NCI-H1417 (cell line): ENCODE measurements around the gene TBC1D25.
"Not testable (repeated sequence)": the region's sequence is repeated elsewhere in the genome, so short reads cannot be mapped to it uniquely, and the experiment has no call there.

ENCODE experiments used
- DNase-seq, 3 experiments: peaks; one replicate each; lab custom pipeline; 2025; lab: John Stamatoyannopoulos, UW

Gene TBC1D25

GRCh38 chrX:48516285-48516684, 23.2 kb upstream of the TBC1D25 start:
- DNase-seq, result no peak

GRCh38 chrX:48516987-48517386, 22.5 kb upstream of the TBC1D25 start:
- no peak for DNase-seq

GRCh38 chrX:48519481-48519880, 20.0 kb upstream of the TBC1D25 start:
- not testable (repeated sequence) for DNase-seq

- no peak for DNase-seq
Measured at GRCh38 chrX:48520455-48520854, 19.1 kb upstream of the TBC1D25 start.

- DNase-seq, result peak in 1 of 3 experiments; percentile 46
Measured at GRCh38 chrX:48520976-48521352, 18.6 kb upstream of the TBC1D25 start.

GRCh38 chrX:48521353-48522243, 17.9 kb upstream of the TBC1D25 start, which contains the start of gene EBP:
EBP (plus strand) TSS chrX:48521808; CDS start chrX:48523772, 1,964 bp downstream.
- DNase-seq, result peak; percentile 90 to 96 (median 94)

GRCh38 chrX:48522291-48522690, 17.2 kb upstream of the TBC1D25 start:
- no peak for DNase-seq

- DNase-seq, result no peak
Measured at GRCh38 chrX:48523682-48524081, 15.8 kb upstream of the TBC1D25 start.

- not testable (repeated sequence) for DNase-seq
Measured at GRCh38 chrX:48525853-48526252, 13.7 kb upstream of the TBC1D25 start.

GRCh38 chrX:48530736-48531135, 8.8 kb upstream of the TBC1D25 start:
- no peak for DNase-seq

- no peak for DNase-seq
Measured at GRCh38 chrX:48531358-48531959, 8.1 kb upstream of the TBC1D25 start.

GRCh38 chrX:48532161-48532560, 7.4 kb upstream of the TBC1D25 start:
- DNase-seq, result no peak

GRCh38 chrX:48533165-48533564, 6.3 kb upstream of the TBC1D25 start:
- DNase-seq, result no peak

- no peak for DNase-seq
Measured at GRCh38 chrX:48538641-48539344, 721 bp upstream of the TBC1D25 start.

GRCh38 chrX:48540028-48540375, 488 bp downstream of the TBC1D25 start:
- DNase-seq, result peak in 1 of 3 experiments; percentile 66

- no peak for DNase-seq
Measured at GRCh38 chrX:48540480-48540879, 966 bp downstream of the TBC1D25 start.

- no peak for DNase-seq
Measured at GRCh38 chrX:48541140-48541814, 1.8 kb downstream of the TBC1D25 start.

- no peak for DNase-seq
Measured at GRCh38 chrX:48548871-48549270, 9.4 kb downstream of the TBC1D25 start.

GRCh38 chrX:48555731-48556325, 16.3 kb downstream of the TBC1D25 start:
- DNase-seq, result not testable (repeated sequence)

- DNase-seq, result no peak
Measured at GRCh38 chrX:48558271-48558670, 18.8 kb downstream of the TBC1D25 start.

GRCh38 chrX:48559636-48560035, 20.1 kb downstream of the TBC1D25 start:
- DNase-seq, result no peak

- no peak for DNase-seq
Measured at GRCh38 chrX:48560056-48560455, 20.5 kb downstream of the TBC1D25 start.
